H1 (cell line): ENCODE measurements around the gene CASZ1. TPM values are rescaled to one million over a fixed set of nuclear protein-coding genes. Genes with fewer than 3 reads are reported as not detected.

Source experiments
- CTCF ChIA-PET: fragments of 300-600 bp; sonication (Branson Sonifier 250); formaldehyde crosslinking; loops from one replicate; lab custom pipeline; 2021; ENCODE audit not compliant: partially characterized antibody; lab: Charles Lee
- POLR2A ChIA-PET: fragments of 300-600 bp; sonication (Branson Sonifier 250); formaldehyde crosslinking; loops from one replicate; lab custom pipeline; 2021; ENCODE audit warnings: inconsistent platforms; ENCODE audit not compliant: partially characterized antibody; lab: Charles Lee
- DNase-seq, 2 experiments: peaks; one replicate each; pipeline versions ENCODE4 v3.0.0 to v3.0.0-alpha.2; 2010 to 2022; ENCODE audit warnings: low spot score in 2 of 2, low read depth in 1 of 2, mixed read lengths in 1 of 2
- FAIRE-seq: peaks from 2 replicates; lab custom pipeline; 2011; peaks lifted over from hg19 to GRCh38; lab: Jason Lieb, UNC
- H2AFZ ChIP-seq: 2 replicates; pipeline ENCODE4 v1.8.1; 2012; ENCODE audit warnings: low read length, inconsistent platforms
- H2AK5ac ChIP-seq: 2 replicates; pipeline ENCODE4 v1.6.1; 2013; ENCODE audit warnings: low read depth, low read length
- H2BK120ac ChIP-seq: replicated peaks from 2 replicates; pipeline ENCODE3; 2013; ENCODE audit warnings: low read depth, low read length, inconsistent platforms
- H2BK12ac ChIP-seq: 2 replicates; pipeline ENCODE4 v1.6.1; 2013; ENCODE audit warnings: low read depth, low read length
- H2BK15ac ChIP-seq: 2 replicates; pipeline ENCODE4 v1.6.1; 2013; ENCODE audit warnings: low read length
- H2BK20ac ChIP-seq: 2 replicates; pipeline ENCODE4 v1.6.1; 2013; ENCODE audit warnings: low read length
- H2BK5ac ChIP-seq: 2 replicates; pipeline ENCODE4 v1.6.1; 2013; ENCODE audit warnings: low read depth, low read length
- H3K14ac ChIP-seq: 2 replicates; pipeline ENCODE4 v1.6.1; 2013; ENCODE audit warnings: inconsistent platforms; ENCODE audit not compliant: insufficient read length
- H3K18ac ChIP-seq: 2 replicates; pipeline ENCODE4 v1.6.1; 2013; ENCODE audit warnings: low read length; ENCODE audit errors: extremely low read depth
- H3K23ac ChIP-seq: 2 replicates; pipeline ENCODE4 v1.6.1; 2013; ENCODE audit warnings: inconsistent platforms; ENCODE audit not compliant: insufficient read length
- H3K23me2 ChIP-seq: 2 replicates; pipeline ENCODE4 v1.6.1; 2013; ENCODE audit warnings: low read depth, low read length
- H3K27ac ChIP-seq: 2 replicates; pipeline ENCODE4 v1.6.1; 2011; ENCODE audit warnings: low read depth, low read length, inconsistent platforms
- H3K27me3 ChIP-seq, 4 experiments: replicated peaks in 1 of 4; 1 replicate in 1 of 4; 2 replicates in 3 of 4; pipeline versions ENCODE4 v1.6.1 to v1.8.1; 2011 to 2013; ENCODE audit warnings: low read length in 3 of 4, mild to moderate bottlenecking in 3 of 4, inconsistent platforms in 2 of 4, mixed read lengths in 2 of 4, moderate library complexity in 1 of 4; ENCODE audit not compliant: control insufficient read depth in 3 of 4, insufficient read depth in 3 of 4; ENCODE audit errors: extremely low read depth in 1 of 4
- H3K36me3 ChIP-seq, 4 experiments: 2 replicates each; pipeline versions ENCODE4 v1.6.1 to v1.8.1; 2011 to 2013; ENCODE audit warnings: mild to moderate bottlenecking in 4 of 4, low read length in 3 of 4, moderate library complexity in 2 of 4, control low read depth in 1 of 4, inconsistent platforms in 1 of 4; ENCODE audit not compliant: insufficient read depth in 4 of 4, control insufficient read depth in 2 of 4
- H3K4ac ChIP-seq: replicated peaks from 2 replicates; pipeline ENCODE3; 2013; ENCODE audit warnings: low read length, low read depth, mixed read lengths, inconsistent platforms; ENCODE audit not compliant: insufficient read length
- H3K4me1 ChIP-seq, 4 experiments: replicated peaks in 1 of 4; 1 replicate in 1 of 4; 2 replicates in 3 of 4; pipeline versions ENCODE4 v1.6.1 to v1.8.1; 2011 to 2013; ENCODE audit warnings: low read length in 3 of 4, inconsistent platforms in 2 of 4, mixed read lengths in 1 of 4; ENCODE audit not compliant: insufficient read depth in 4 of 4, control insufficient read depth in 3 of 4
- H3K4me2 ChIP-seq, 2 experiments: 2 replicates each; pipeline versions ENCODE4 v1.6.1 to v1.8.1; 2011 to 2013; ENCODE audit warnings: low read depth in 2 of 2, low read length in 2 of 2, control low read depth in 1 of 2, inconsistent platforms in 1 of 2, mild to moderate bottlenecking in 1 of 2; ENCODE audit not compliant: insufficient read depth in 1 of 2
- H3K4me3 ChIP-seq, 4 experiments: fragments of 200-600, 300-600 bp in 1 of 4; sonication (generic), shearing (Covaris generic), sonication (Bioruptor Twin) in 1 of 4; 2 replicates each; pipeline versions ENCODE4 v1.5.1 to v1.8.1; 2011 to 2016; ENCODE audit warnings: low read length in 4 of 4, low read depth in 3 of 4, control low read depth in 2 of 4, inconsistent platforms in 2 of 4, mild to moderate bottlenecking in 2 of 4, mixed read lengths in 1 of 4, moderate library complexity in 1 of 4; ENCODE audit not compliant: insufficient read depth in 2 of 4; ENCODE audit errors: extremely low read depth in 1 of 4
- H3K56ac ChIP-seq: replicated peaks from 2 replicates; pipeline ENCODE3; 2013; ENCODE audit warnings: low read depth, mild to moderate bottlenecking, mixed read lengths, low read length, inconsistent platforms; ENCODE audit not compliant: insufficient read length
- H3K79me1 ChIP-seq: 2 replicates; pipeline ENCODE4 v1.6.1; 2013; ENCODE audit warnings: low read depth, low read length, control low read depth
- H3K79me2 ChIP-seq, 2 experiments: 2 replicates each; pipeline versions ENCODE4 v1.6.1 to v1.8.1; 2012 to 2013; ENCODE audit warnings: low read length in 2 of 2, mild to moderate bottlenecking in 2 of 2, inconsistent platforms in 1 of 2; ENCODE audit not compliant: insufficient read depth in 2 of 2, control insufficient read depth in 1 of 2
- H3K9ac ChIP-seq, 4 experiments: replicated peaks in 1 of 4; 1 replicate in 1 of 4; 2 replicates in 3 of 4; pipeline versions ENCODE4 v1.6.1 to v1.8.1; 2011 to 2013; ENCODE audit warnings: low read depth in 3 of 4, low read length in 3 of 4, control low read depth in 2 of 4, mild to moderate bottlenecking in 2 of 4, moderate library complexity in 2 of 4, inconsistent platforms in 1 of 4; ENCODE audit errors: extremely low read depth in 1 of 4
- H3K9me3 ChIP-seq, 2 experiments: 2 replicates each; pipeline versions ENCODE4 v1.6.1 to v1.8.1; 2012 to 2013; ENCODE audit warnings: mild to moderate bottlenecking in 2 of 2, moderate library complexity in 2 of 2, control low read depth in 1 of 2, inconsistent platforms in 1 of 2, low read depth in 1 of 2, low read length in 1 of 2, mixed read lengths in 1 of 2; ENCODE audit not compliant: insufficient read depth in 2 of 2
- H4K20me1 ChIP-seq, 2 experiments: replicated peaks in 1 of 2; 2 replicates each; pipeline versions ENCODE3 to v1.8.1; 2011 to 2013; ENCODE audit warnings: inconsistent platforms in 2 of 2, low read length in 2 of 2, mild to moderate bottlenecking in 1 of 2; ENCODE audit not compliant: insufficient read depth in 2 of 2, control insufficient read depth in 1 of 2
- H4K5ac ChIP-seq: 2 replicates; pipeline ENCODE4 v1.6.1; 2013; ENCODE audit warnings: low read length, low read depth, mixed read lengths, inconsistent platforms; ENCODE audit not compliant: insufficient read length
- H4K8ac ChIP-seq: 2 replicates; pipeline ENCODE4 v1.8.0; 2013; ENCODE audit warnings: mild to moderate bottlenecking, moderate library complexity, low read length, inconsistent platforms; ENCODE audit not compliant: insufficient read depth; ENCODE audit errors: extremely low read depth
- H4K91ac ChIP-seq: replicated peaks from 2 replicates; pipeline ENCODE3; 2013; ENCODE audit warnings: low read length, mixed read lengths, inconsistent platforms; ENCODE audit not compliant: insufficient read length
- CTBP2 ChIP-seq: IDR thresholded peaks from 2 replicates; pipeline ENCODE4 v1.7.0; 2011; ENCODE audit warnings: borderline replicate concordance, mild to moderate bottlenecking, moderate library complexity, mixed read lengths, low read length; ENCODE audit not compliant: insufficient read depth, insufficient read length
- EGR1 ChIP-seq: IDR thresholded peaks from 2 replicates; pipeline ENCODE4 v1.6.1; 2011; ENCODE audit warnings: low read depth, low read length, borderline replicate concordance
- POLR2A ChIP-seq, 2 experiments: IDR thresholded peaks; 1 replicate in 1 of 2; 2 replicates in 1 of 2; pipeline ENCODE4 v1.6.1; 2011; ENCODE audit warnings: low read depth in 2 of 2, low read length in 2 of 2, mild to moderate bottlenecking in 2 of 2; ENCODE audit errors: control extremely low read depth in 1 of 2
- RAD21 ChIP-seq, 2 experiments: IDR thresholded peaks in 1 of 2; conservative IDR thresholded peaks in 1 of 2; 2 replicates each; pipeline ENCODE4 v1.6.1; 2011; ENCODE audit warnings: low read depth in 2 of 2, low read length in 2 of 2, improper control_type of control experiment in 1 of 2, inconsistent platforms in 1 of 2, mild to moderate bottlenecking in 1 of 2, moderate library complexity in 1 of 2
- RFX5 ChIP-seq: IDR thresholded peaks from 2 replicates; pipeline ENCODE4 v1.6.1; 2011; ENCODE audit warnings: low read depth, low read length, improper control_type of control experiment, borderline replicate concordance
- SIN3A ChIP-seq, 2 experiments: IDR thresholded peaks in 1 of 2; conservative IDR thresholded peaks in 1 of 2; 2 replicates each; pipeline ENCODE4 v1.6.1; 2011 to 2012; ENCODE audit warnings: low read length in 2 of 2, improper control_type of control experiment in 1 of 2, low read depth in 1 of 2, mild to moderate bottlenecking in 1 of 2
- TAF1 ChIP-seq: IDR thresholded peaks from 2 replicates; pipeline ENCODE4 v1.6.1; 2011; ENCODE audit warnings: mild to moderate bottlenecking, low read depth, low read length
- YY1 ChIP-seq: IDR thresholded peaks from 2 replicates; pipeline ENCODE4 v1.6.1; 2011; ENCODE audit warnings: low read depth, mild to moderate bottlenecking, low read length
- WGBS, 2 experiments: shearing (Covaris generic) in 1 of 2; methylation state at CpG; one replicate each; pipeline versions ENCODE4 v1.1.6 to v1.1.7; 2013 to 2015; ENCODE audit warnings: low lambda C conversion rate in 2 of 2, mixed read lengths in 2 of 2, inconsistent platforms in 1 of 2, low coverage in 1 of 2, missing lambda C conversion rate in 1 of 2; ENCODE audit not compliant: insufficient replicate concordance in 2 of 2, insufficient coverage in 1 of 2, insufficient read length in 1 of 2; ENCODE audit errors: extremely low coverage in 1 of 2, missing lambda C conversion rate in 1 of 2; 5-methylcytosine and 5-hydroxymethylcytosine counted together
- polyA plus RNA-seq, 7 experiments: library from polyadenylated mRNA; depleted of rRNA in 3 of 7; stranded (reverse) in 5 of 7; unstranded in 2 of 7; fragments of >200 nt in 5 of 7; fragments of 200-250 nt in 2 of 7; gene quantifications; 1 replicate in 5 of 7; 2 replicates in 1 of 7; 4 replicates in 1 of 7; pipeline versions ENCODE4 v1.2.1 to v1.2.3, GENCODE V29; 2011 to 2013; ENCODE audit warnings: missing spikeins in 2 of 7, mixed read lengths in 2 of 7
- total RNA-seq: library from RNA; stranded (reverse); fragmentation: NEBNext Ultra II Directional; extraction: Animal tissue kit (Norgen Biotek cat#: 25700); gene quantifications from 2 replicates; pipeline ENCODE4 v1.2.1, GENCODE V29; 2021
- TF ChIP-seq, protein P1 (sequence below): IDR thresholded peaks from 2 replicates; pipeline ENCODE4 v1.6.1; 2012; ENCODE audit warnings: inconsistent platforms
- TF ChIP-seq, protein P2 (sequence below): IDR thresholded peaks from 2 replicates; pipeline ENCODE4 v1.6.1; 2011; ENCODE audit warnings: low read depth, mild to moderate bottlenecking, low read length; ENCODE audit not compliant: insufficient read depth

The CASZ1 gene
- total and polyA plus RNA-seq, 2 of the 8 experiments (the other 6 are each of a cell fraction or from before 2014, with no cell fraction given), result 4.4 to 7.7 TPM

DNA sequence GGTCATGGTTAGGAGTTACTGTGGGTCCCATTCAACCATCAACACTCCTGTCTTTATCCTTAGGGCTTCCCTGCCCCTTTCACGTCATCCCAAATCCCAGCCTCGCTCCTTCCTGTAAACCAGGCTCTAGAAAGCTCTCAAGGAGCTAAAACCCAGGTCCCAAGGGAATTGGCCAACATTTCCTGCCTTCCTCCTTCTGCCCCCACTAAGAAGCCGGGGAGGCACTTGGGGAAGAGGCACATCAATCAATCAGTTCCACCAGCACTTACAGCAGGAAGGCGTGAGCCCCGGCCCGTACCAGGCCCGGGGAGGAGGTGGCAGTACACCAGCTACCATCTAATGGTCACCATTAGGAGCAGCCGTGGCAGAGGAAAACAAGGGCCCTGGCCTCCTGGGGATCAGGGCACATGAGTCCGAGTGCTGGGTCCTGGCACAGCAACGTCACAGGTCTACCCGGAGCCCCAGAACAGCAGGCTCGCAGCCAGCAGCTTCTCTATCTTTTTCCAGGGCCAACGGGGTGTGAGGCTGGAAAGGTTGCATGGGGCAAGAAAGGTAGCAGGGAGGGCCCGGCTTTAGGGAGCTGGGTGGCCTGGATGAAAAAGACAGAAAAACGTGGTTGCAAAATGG is 108.6 kb downstream of the CASZ1 start:
- Histone ChIP-seq H3K23me2 (no peaks in the 10 kb centered on the region), H3K36me3 (no peaks in the 10 kb centered on the region), H2BK20ac (peak overlapping the region; percentile 86; the same call in 1 of the 2 replicates), H4K5ac (no peak overlapping the region), H3K4me3 (no peak overlapping the region), H4K91ac (no peak overlapping the region), H3K23ac (no peak overlapping the region), H3K9ac (no peak overlapping the region), H2AK5ac (peak overlapping the region; percentile 86; the same call in 1 of the 2 replicates), H2BK120ac (no peak overlapping the region), H3K4ac (no peak overlapping the region), H4K8ac (no peak overlapping the region), H3K18ac (peak overlapping the region; percentile 24; the same call in 1 of the 2 replicates), H3K4me2 (no peak overlapping the region), H4K20me1 (peaks cover 0 to 4% of the 10 kb centered on the region in 2 experiments), H3K79me1 (peaks cover 2% of the 10 kb centered on the region; the same call in 1 of the 2 replicates), H3K56ac (no peak overlapping the region), H3K14ac (no peak overlapping the region), H3K27me3 (peaks cover 0 to 3% (median 0%) of the 10 kb centered on the region in 4 experiments; a peak in 2 of 7 replicates), H2AFZ (no peak overlapping the region), H3K9me3 (no peaks in the 10 kb centered on the region), H3K27ac (no peak overlapping the region), H2BK15ac (no peak overlapping the region), H2BK5ac (no peak overlapping the region; the same call in 1 of the 2 replicates), H3K4me1 (peaks cover 6 to 20% (median 14%) of the 10 kb centered on the region in 4 experiments), H3K79me2 (no peaks in the 10 kb centered on the region), H2BK12ac (0 out of 2 replicates have a peak overlapping the region, but pooled peaks have one; percentile 12)
- 88% methylated on average over 14 of the region's 15 CpGs; no CpG with 5 or more reads in 1 of the 2 experiments for WGBS, 2 experiments
- ChIA-PET CTCF (interaction anchor here (1.0 to 1.6 kb wide), 11 partner anchors 10 to 217 kb away, joined by 3 to 5 read pairs (median 3); no protein-coding TSS in a partner anchor), POLR2A (interaction anchor here (1.8 kb wide), 1 partner anchor 8 kb away, joined by 5 read pairs; no protein-coding TSS in a partner anchor)
- DNase-seq (no peak), FAIRE-seq (no peak)
- TF ChIP-seq SIN3A (conservative IDR thresholded peaks at IDR 0.05 in 1 of 2, IDR thresholded peaks at IDR 0.05 in 1 of 2; ENCODE audit: low read depth in 1 of 2, low read length in 2 of 2) (no peak), RFX5 (no peak), CTBP2 (no peak), TAF1 (no peak), YY1 (no peak), EGR1 (no peak), RAD21 (IDR thresholded peaks at IDR 0.05 in 1 of 2, conservative IDR thresholded peaks at IDR 0.05 in 1 of 2; ENCODE audit: low read depth in 2 of 2, low read length in 2 of 2) (no peak), POLR2A (IDR thresholded peaks at IDR 0.05; ENCODE audit: control extremely low read depth in 1 of 2, low read depth in 2 of 2, low read length in 2 of 2) (no peak)
- TF ChIP-seq, protein P1, sequence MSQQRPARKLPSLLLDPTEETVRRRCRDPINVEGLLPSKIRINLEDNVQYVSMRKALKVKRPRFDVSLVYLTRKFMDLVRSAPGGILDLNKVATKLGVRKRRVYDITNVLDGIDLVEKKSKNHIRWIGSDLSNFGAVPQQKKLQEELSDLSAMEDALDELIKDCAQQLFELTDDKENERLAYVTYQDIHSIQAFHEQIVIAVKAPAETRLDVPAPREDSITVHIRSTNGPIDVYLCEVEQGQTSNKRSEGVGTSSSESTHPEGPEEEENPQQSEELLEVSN, result no peak
- TF ChIP-seq, protein P2, sequence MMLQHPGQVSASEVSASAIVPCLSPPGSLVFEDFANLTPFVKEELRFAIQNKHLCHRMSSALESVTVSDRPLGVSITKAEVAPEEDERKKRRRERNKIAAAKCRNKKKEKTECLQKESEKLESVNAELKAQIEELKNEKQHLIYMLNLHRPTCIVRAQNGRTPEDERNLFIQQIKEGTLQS, result no peak
